ENCODE data around the gene EPN1. TPM values are rescaled to one million over a fixed set of nuclear protein-coding genes. Genes with fewer than 3 reads are reported as not detected.

Gene EPN1
- total RNA-seq, 2 donors from 2014 or later, result 179 to 187 TPM

GRCh38 chr19:55667006-55667381, 8.0 kb upstream of the EPN1 start:
- no peak for TF ChIP-seq CTCF (IDR thresholded peaks at IDR 0.05)
- H3K27ac ChIP-seq, result no peak overlapping the region
- H3K36me3 ChIP-seq, result peaks cover 83% of the 10 kb centered on the region
- no peak for DNase-seq (ENCODE audit: low spot score)
- H3K4me1 ChIP-seq, result peaks cover 0 to 4% of the 10 kb centered on the region in 2 donors
- H3K27me3 ChIP-seq, result no peaks in the 10 kb centered on the region
- no peak overlapping the region for H3K4me3 ChIP-seq
- no peaks in the 10 kb centered on the region for H3K9me3 ChIP-seq

GRCh38 chr19:55667511-55667910, 7.5 kb upstream of the EPN1 start:
- Histone ChIP-seq H3K27me3 (no peaks in the 10 kb centered on the region), H3K36me3 (peaks cover 78% of the 10 kb centered on the region), H3K9me3 (no peaks in the 10 kb centered on the region), H3K27ac (no peak overlapping the region), H3K4me1 (peaks cover 0 to 4% of the 10 kb centered on the region in 2 donors), H3K4me3 (no peak overlapping the region)
- DNase-seq (ENCODE audit: low spot score), result no peak
- TF ChIP-seq CTCF (IDR thresholded peaks at IDR 0.05), result no peak

GRCh38 chr19:55667958-55668357, 7.1 kb upstream of the EPN1 start:
- Histone ChIP-seq H3K4me3 (no peak overlapping the region), H3K27me3 (no peaks in the 10 kb centered on the region), H3K4me1 (peaks cover 0 to 4% of the 10 kb centered on the region in 2 donors), H3K36me3 (peaks cover 74% of the 10 kb centered on the region), H3K27ac (no peak overlapping the region), H3K9me3 (no peaks in the 10 kb centered on the region)
- DNase-seq (ENCODE audit: low spot score), result no peak
- no peak for TF ChIP-seq CTCF (IDR thresholded peaks at IDR 0.05)

GRCh38 chr19:55668603-55669348, 6.2 kb upstream of the EPN1 start:
- Histone ChIP-seq H3K4me1 (peaks cover 0 to 7% of the 10 kb centered on the region in 2 donors), H3K27ac (no peak overlapping the region), H3K27me3 (no peaks in the 10 kb centered on the region), H3K36me3 (peaks cover 70% of the 10 kb centered on the region), H3K4me3 (no peak overlapping the region), H3K9me3 (no peaks in the 10 kb centered on the region)
- no peak for TF ChIP-seq CTCF (IDR thresholded peaks at IDR 0.05)
- no peak for DNase-seq (ENCODE audit: low spot score)

GRCh38 chr19:55669418-55670279, 5.4 kb upstream of the EPN1 start:
- Histone ChIP-seq H3K4me1 (peaks cover 0 to 16% of the 10 kb centered on the region in 2 donors), H3K4me3 (no peak overlapping the region), H3K27ac (no peak overlapping the region), H3K9me3 (no peaks in the 10 kb centered on the region), H3K27me3 (no peaks in the 10 kb centered on the region), H3K36me3 (peaks cover 68% of the 10 kb centered on the region)
- no peak for TF ChIP-seq CTCF (IDR thresholded peaks at IDR 0.05)
- no peak for DNase-seq (ENCODE audit: low spot score)
